Measurements from ENCODE around the gene DAND5. TPM values are rescaled to one million over a fixed set of nuclear protein-coding genes. Genes with fewer than 3 reads are reported as not detected.
A peak's percentile ranks its signal among the peaks of the same experiment; 100 is the strongest.

Gene DAND5
- total and polyA plus RNA-seq, 9 of the 15 experiments (the other 6 are each of a cell fraction or from before 2014, with no cell fraction given): 0.22 to 0.83 (median 0.60) TPM

- TF ChIP-seq FOXK2 (conservative IDR thresholded peaks at IDR 0.05 in 1 of 2, IDR thresholded peaks at IDR 0.05 in 1 of 2; ENCODE audit: low read depth in 2 of 2) (peak; percentile 87 to 92; a peak in 3 of 4 replicates), ARNT (IDR thresholded peaks at IDR 0.05) (no peak), SMARCA5 (IDR thresholded peaks at IDR 0.05) (no peak), ETV5 (CRISPR knock-in tag; IDR thresholded peaks at IDR 0.05; ENCODE audit: low read depth) (0 out of 2 replicates have a peak, but pooled peaks have one; percentile 23), TCFL5 (CRISPR knock-in tag; conservative IDR thresholded peaks at IDR 0.05) (no peak), ZFX (CRISPR knock-in tag; IDR thresholded peaks at IDR 0.05) (no peak), UBTF (IDR thresholded peaks at IDR 0.05; ENCODE audit: borderline replicate concordance in 1 of 2, low read depth in 2 of 2, low read length in 2 of 2) (no peak), XRCC4 (IDR thresholded peaks at IDR 0.05; ENCODE audit: extremely low read depth, insufficient read depth, insufficient read length) (no peak), NR2F6 (CRISPR knock-in tag; IDR thresholded peaks at IDR 0.05) (no peak), ZNF707 (CRISPR knock-in tag; conservative IDR thresholded peaks at IDR 0.05) (no peak), FOXP1 (CRISPR knock-in tag; IDR thresholded peaks at IDR 0.05) (peak; percentile 76; the same call in 1 of the 2 replicates), PHF8 (IDR thresholded peaks at IDR 0.05; ENCODE audit: borderline replicate concordance, low read length) (no peak; the same call in 1 of the 2 replicates), ZNF668 (CRISPR knock-in tag; IDR thresholded peaks at IDR 0.05) (no peak), L3MBTL2 (IDR thresholded peaks at IDR 0.05) (peak; percentile 97), ZNF740 (CRISPR knock-in tag; IDR thresholded peaks at IDR 0.05) (peak; percentile 34), ZNF740 (tag; IDR thresholded peaks at IDR 0.05) (no peak), POLR3G (IDR thresholded peaks at IDR 0.05; ENCODE audit: extremely low read depth, insufficient read length, insufficient replicate concordance) (no peak), TAF7 (tag; IDR thresholded peaks at IDR 0.05) (no peak), IFI16 (CRISPR knock-in tag; IDR thresholded peaks at IDR 0.05) (no peak), POLR2A (conservative IDR thresholded peaks at IDR 0.05) (no peak), ZNF778 (CRISPR knock-in tag; IDR thresholded peaks at IDR 0.05) (no peak), ZNF121 (CRISPR knock-in tag; conservative IDR thresholded peaks at IDR 0.05) (no peak)
- TF ChIP-seq, protein P1, sequence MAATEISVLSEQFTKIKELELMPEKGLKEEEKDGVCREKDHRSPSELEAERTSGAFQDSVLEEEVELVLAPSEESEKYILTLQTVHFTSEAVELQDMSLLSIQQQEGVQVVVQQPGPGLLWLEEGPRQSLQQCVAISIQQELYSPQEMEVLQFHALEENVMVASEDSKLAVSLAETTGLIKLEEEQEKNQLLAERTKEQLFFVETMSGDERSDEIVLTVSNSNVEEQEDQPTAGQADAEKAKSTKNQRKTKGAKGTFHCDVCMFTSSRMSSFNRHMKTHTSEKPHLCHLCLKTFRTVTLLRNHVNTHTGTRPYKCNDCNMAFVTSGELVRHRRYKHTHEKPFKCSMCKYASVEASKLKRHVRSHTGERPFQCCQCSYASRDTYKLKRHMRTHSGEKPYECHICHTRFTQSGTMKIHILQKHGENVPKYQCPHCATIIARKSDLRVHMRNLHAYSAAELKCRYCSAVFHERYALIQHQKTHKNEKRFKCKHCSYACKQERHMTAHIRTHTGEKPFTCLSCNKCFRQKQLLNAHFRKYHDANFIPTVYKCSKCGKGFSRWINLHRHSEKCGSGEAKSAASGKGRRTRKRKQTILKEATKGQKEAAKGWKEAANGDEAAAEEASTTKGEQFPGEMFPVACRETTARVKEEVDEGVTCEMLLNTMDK (IDR thresholded peaks at IDR 0.05; ENCODE audit: borderline replicate concordance, insufficient read depth, low read depth, low read length, poor library complexity, severe bottlenecking): no peak
- TF ChIP-seq, protein P2, sequence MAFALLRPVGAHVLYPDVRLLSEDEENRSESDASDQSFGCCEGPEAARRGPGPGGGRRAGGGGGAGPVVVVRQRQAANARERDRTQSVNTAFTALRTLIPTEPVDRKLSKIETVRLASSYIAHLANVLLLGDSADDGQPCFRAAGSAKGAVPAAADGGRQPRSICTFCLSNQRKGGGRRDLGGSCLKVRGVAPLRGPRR (CRISPR knock-in tag; IDR thresholded peaks at IDR 0.05): no peak
Measured at GRCh38 chr19:12985049-12985776, 15.8 kb downstream of the DAND5 start (continued).

Data from K562 (cell line).